A549 (cell line): Measurements from ENCODE around the gene ARL6IP6.
"Not testable (repeated sequence)": the region's sequence is repeated elsewhere in the genome, so short reads cannot be mapped to it uniquely, and the experiment has no call there.

Experiments used
- JUNB ChIP-seq: fragments of >200 bp; sonication (Bioruptor Twin); formaldehyde crosslinking; IDR thresholded peaks from 2 replicates; pipeline ENCODE4 v1.6.1; 2016
- MAZ ChIP-seq: fragments of 150-350 bp; IDR thresholded peaks from 2 replicates; pipeline ENCODE4 v1.6.1; 2014; ENCODE audit warnings: antibody characterized with exemption, low read depth, low read length, borderline replicate concordance
- RAD21 ChIP-seq, 2 experiments: fragments of >200 bp in 1 of 2; sonication (Bioruptor Twin) in 1 of 2; formaldehyde crosslinking in 1 of 2; IDR thresholded peaks in 1 of 2; conservative IDR thresholded peaks in 1 of 2; 2 replicates in 1 of 2; 3 replicates in 1 of 2; pipeline ENCODE4 v1.6.1; 2012 to 2018; ENCODE audit warnings: inconsistent platforms in 1 of 2

GRCh38 chr2:152722639-152723038 is 4.2 kb downstream of the ARL6IP6 start:
- not testable (repeated sequence) for TF ChIP-seq RAD21 (conservative IDR thresholded peaks at IDR 0.05 in 1 of 2, IDR thresholded peaks at IDR 0.05 in 1 of 2); JUNB; MAZ
